Measurements from ENCODE around the gene TMEM200C.

DNA sequence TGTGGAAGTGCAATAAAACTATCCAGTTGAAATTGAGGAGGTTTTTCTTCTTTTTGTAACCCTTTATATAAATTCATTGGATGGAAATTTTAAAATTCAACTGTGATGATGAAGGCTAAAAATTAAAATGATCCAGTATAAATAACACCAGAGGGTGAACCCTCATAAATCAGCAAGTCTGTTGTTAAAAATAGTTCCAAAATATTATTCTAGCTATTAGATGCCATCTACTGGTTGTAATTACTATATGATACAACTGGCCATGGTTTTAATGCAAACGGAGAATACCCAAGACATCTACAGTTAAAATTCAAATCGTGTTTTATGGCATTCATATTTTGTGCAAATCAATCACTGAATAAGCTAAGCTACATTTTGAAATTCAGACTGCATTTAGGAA is 53.8 kb downstream of the TMEM200C start:
- TF ChIP-seq POLR2A (IDR thresholded peaks at IDR 0.05; ENCODE audit: low read depth, low read length) (no peak), TCF7 (IDR thresholded peaks at IDR 0.05; ENCODE audit: borderline replicate concordance) (no peak), ZNF274 (IDR thresholded peaks at IDR 0.05; ENCODE audit: insufficient read depth, insufficient read length) (no peak), EP300 (IDR thresholded peaks at IDR 0.05; ENCODE audit: borderline replicate concordance in 1 of 2, control insufficient read depth in 1 of 2, low read depth in 2 of 2, low read length in 2 of 2) (no peak), YY1 (IDR thresholded peaks at IDR 0.05; ENCODE audit: low read depth, low read length) (no peak)
- TF ChIP-seq, protein P1, sequence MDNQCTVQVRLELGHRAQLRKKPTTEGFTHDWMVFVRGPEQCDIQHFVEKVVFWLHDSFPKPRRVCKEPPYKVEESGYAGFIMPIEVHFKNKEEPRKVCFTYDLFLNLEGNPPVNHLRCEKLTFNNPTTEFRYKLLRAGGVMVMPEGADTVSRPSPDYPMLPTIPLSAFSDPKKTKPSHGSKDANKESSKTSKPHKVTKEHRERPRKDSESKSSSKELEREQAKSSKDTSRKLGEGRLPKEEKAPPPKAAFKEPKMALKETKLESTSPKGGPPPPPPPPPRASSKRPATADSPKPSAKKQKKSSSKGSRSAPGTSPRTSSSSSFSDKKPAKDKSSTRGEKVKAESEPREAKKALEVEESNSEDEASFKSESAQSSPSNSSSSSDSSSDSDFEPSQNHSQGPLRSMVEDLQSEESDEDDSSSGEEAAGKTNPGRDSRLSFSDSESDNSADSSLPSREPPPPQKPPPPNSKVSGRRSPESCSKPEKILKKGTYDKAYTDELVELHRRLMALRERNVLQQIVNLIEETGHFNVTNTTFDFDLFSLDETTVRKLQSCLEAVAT (IDR thresholded peaks at IDR 0.05): no peak
- TF ChIP-seq, protein P2, sequence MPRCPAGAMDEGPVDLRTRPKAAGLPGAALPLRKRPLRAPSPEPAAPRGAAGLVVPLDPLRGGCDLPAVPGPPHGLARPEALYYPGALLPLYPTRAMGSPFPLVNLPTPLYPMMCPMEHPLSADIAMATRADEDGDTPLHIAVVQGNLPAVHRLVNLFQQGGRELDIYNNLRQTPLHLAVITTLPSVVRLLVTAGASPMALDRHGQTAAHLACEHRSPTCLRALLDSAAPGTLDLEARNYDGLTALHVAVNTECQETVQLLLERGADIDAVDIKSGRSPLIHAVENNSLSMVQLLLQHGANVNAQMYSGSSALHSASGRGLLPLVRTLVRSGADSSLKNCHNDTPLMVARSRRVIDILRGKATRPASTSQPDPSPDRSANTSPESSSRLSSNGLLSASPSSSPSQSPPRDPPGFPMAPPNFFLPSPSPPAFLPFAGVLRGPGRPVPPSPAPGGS (IDR thresholded peaks at IDR 0.05; ENCODE audit: borderline replicate concordance, insufficient read depth, low read depth, low read length, poor library complexity, severe bottlenecking): no peak
- TF ChIP-seq, protein P3, sequence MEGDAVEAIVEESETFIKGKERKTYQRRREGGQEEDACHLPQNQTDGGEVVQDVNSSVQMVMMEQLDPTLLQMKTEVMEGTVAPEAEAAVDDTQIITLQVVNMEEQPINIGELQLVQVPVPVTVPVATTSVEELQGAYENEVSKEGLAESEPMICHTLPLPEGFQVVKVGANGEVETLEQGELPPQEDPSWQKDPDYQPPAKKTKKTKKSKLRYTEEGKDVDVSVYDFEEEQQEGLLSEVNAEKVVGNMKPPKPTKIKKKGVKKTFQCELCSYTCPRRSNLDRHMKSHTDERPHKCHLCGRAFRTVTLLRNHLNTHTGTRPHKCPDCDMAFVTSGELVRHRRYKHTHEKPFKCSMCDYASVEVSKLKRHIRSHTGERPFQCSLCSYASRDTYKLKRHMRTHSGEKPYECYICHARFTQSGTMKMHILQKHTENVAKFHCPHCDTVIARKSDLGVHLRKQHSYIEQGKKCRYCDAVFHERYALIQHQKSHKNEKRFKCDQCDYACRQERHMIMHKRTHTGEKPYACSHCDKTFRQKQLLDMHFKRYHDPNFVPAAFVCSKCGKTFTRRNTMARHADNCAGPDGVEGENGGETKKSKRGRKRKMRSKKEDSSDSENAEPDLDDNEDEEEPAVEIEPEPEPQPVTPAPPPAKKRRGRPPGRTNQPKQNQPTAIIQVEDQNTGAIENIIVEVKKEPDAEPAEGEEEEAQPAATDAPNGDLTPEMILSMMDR (IDR thresholded peaks at IDR 0.05 in 2 of 3, conservative IDR thresholded peaks at IDR 0.05 in 1 of 3; ENCODE audit: control insufficient read depth in 2 of 3, extremely low read depth in 1 of 3, insufficient read depth in 1 of 3, low read depth in 3 of 3, low read length in 3 of 3): no peak

All from GM12878 (cell line).